GM19023 (cell line): ENCODE data around the gene TOR1B.

Experiments used
- ATAC-seq: cut with Tn5 transposase; IDR thresholded peaks from one replicate; pipeline ENCODE4 v1.9.1; 2021; ENCODE audit warnings: mild to moderate bottlenecking, moderate library complexity; ENCODE audit not compliant: unreplicated experiment

The TOR1B gene

DNA sequence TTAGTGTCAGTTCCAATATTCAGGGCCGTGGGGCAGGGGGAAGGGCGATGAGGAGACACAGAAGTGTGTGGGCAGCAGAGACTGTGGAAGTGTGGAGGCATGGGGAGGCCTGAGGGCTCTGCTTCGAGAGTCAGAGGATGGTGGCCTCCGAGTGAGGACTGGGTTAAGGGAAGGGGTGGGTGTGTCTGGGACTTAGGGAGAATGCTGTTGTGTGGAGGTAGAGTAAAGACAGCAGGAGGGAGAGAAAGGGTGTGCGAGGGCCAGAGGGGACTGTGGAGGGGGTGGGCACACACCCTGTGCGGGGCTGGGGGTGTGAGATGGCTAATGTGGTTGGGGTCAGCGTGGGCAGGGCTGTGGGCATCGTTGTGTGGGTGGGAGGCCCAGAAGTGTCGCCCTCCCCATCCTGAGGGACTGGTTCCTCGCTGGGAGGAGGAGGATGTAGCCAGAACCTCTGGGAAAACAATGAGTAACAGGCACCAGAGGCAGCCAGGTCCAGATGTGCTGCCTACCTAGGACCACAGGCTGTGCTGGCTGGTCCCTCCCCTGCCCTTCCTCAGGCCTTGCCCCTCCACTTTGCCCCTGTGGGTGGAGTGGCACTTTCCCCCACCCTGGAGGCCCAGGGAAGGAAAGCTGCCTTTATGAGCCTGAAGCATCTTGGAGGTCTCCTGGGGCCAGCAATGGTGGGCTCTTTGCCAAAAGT lies 36.5 kb downstream of the TOR1B start:
- no peak for ATAC-seq

- no peak for ATAC-seq
These were observed 37.0 kb downstream of the TOR1B start for GRCh38 chr9:129840034-129840433.

DNA sequence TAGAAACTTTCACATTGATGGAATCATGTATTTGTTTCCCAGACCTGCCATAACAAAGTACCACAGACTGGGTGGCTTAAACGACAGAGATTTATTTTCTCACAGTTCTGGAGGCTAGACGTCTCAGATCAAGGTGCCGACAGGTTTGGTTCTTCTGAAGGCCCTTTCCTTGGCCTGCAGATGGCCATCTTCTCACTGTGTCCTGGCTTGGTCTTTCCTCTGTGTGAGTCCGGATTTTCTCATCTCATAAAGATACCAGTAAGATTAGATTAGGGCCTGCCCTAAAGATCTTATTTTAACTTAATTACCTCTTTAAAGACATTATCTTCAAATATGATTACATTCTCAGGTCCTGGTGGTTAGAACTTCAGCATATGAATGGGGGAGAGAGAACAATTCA lies 38.1 kb downstream of the TOR1B start:
- no peak for ATAC-seq

GRCh38 chr9:129845373-129845772 lies 42.4 kb downstream of the TOR1B start:
- no peak for ATAC-seq

DNA sequence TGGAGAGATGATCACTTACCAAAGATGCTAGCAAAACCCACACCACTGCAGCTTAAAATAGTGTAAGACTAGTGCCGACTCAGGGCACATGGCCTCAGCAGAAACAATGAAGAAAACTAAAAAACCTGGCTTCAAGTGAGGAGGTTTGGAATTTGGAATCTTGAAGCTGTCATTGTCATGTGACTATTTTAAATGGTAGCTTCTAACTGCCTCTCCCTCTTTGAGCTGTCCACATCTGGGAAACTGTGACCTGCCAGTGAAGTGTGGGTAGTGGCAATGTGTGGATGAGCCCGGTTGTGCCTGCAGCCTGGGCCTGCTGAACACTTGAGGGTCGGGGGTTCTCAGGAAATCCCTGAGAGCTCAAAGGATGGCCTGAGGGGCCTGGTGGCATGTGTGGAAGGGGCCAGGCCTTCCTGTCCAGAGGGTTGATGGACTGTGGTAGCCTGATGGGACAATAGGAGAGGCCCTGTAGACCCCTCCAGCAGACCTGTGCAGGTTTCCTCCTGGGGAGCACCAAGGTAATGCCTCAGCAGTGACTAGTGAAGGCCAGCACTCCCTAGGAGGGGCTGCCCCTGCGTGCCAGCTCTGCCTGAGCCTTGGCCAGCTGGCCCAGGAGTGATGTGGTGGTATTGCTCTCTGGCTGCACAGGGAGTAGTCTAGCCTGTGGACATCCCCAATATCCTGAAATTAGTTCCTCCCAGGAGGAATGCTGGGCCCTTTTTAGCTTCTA lies 45.9 kb downstream of the TOR1B start:
- no peak for ATAC-seq

- no peak for ATAC-seq
These were observed 46.9 kb downstream of the TOR1B start for GRCh38 chr9:129849901-129850300.

DNA sequence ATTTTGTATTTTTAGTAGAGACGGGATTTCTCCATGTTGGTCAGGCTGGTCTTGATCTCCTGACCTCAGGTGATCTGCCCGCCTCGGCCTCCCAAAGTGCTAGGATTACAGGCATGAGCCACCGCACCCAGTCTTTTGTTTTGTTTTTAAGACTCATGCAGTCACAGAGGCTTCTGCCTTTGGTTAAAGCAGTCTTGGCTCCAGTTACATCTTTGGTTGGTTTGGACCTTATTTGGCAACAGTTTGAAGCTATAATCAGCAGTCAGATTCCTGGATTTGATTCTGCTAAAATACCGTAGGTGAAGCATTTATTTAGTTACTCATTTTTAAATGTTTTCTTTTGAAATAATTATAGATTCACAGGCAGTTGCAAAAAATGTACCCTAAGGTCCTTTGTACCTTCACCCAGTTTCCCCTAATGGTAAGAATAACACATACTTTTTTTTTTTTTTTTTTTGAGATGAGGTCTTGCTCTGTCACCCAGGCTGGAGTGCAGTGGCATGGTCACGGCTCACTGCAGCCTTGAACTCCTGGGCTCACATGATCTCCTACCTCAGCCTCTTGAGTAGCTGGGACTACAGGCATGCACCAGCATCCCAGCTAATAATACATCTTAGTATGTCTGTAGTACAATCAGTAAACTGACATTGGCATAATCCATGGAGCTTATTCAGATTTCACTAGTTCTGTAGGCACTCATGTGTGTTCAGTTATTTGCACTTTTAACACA lies 48.0 kb downstream of the TOR1B start:
- no peak for ATAC-seq

- ATAC-seq, result no peak
These were observed 48.8 kb downstream of the TOR1B start for GRCh38 chr9:129851821-129852220.

- ATAC-seq, result no peak
These were observed 49.6 kb downstream of the TOR1B start for GRCh38 chr9:129852579-129852978.

GRCh38 chr9:129853614-129854013 lies 50.6 kb downstream of the TOR1B start:
- no peak for ATAC-seq

GRCh38 chr9:129854588-129855110 lies 51.7 kb downstream of the TOR1B start:
- no peak for ATAC-seq

DNA sequence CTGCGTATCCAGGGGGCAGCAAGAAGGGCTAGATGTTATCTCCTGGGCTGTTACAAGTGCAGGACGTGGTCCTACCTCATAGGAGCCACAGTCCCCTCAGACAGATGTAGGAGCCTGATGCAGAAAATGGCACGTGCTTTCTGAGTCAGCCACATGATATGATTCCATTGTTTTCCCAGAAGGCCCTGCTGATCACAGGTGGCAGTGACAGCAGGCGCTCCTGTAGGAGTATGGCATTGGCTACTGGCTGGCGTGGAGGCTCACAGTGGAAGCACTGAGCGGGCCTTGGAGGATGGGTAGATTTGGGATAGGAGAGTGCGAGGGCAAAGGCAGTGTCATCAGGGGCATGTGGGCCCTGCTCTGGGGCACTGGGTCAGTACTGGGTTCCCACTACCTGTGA lies 54.2 kb downstream of the TOR1B start:
- no peak for ATAC-seq

- ATAC-seq, result no peak
These were observed 55.4 kb downstream of the TOR1B start for GRCh38 chr9:129858167-129858962.
